ENCODE data around the gene GRP.

GRCh38 chr18:59270689-59271257 lies 50.8 kb downstream of the GRP start:
- TF ChIP-seq, protein P1, sequence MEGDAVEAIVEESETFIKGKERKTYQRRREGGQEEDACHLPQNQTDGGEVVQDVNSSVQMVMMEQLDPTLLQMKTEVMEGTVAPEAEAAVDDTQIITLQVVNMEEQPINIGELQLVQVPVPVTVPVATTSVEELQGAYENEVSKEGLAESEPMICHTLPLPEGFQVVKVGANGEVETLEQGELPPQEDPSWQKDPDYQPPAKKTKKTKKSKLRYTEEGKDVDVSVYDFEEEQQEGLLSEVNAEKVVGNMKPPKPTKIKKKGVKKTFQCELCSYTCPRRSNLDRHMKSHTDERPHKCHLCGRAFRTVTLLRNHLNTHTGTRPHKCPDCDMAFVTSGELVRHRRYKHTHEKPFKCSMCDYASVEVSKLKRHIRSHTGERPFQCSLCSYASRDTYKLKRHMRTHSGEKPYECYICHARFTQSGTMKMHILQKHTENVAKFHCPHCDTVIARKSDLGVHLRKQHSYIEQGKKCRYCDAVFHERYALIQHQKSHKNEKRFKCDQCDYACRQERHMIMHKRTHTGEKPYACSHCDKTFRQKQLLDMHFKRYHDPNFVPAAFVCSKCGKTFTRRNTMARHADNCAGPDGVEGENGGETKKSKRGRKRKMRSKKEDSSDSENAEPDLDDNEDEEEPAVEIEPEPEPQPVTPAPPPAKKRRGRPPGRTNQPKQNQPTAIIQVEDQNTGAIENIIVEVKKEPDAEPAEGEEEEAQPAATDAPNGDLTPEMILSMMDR (IDR thresholded peaks at IDR 0.05; ENCODE audit: insufficient read depth, low read length, poor library complexity, severe bottlenecking) = no peak
- TF ChIP-seq EZH2phosphoT487 (conservative IDR thresholded peaks at IDR 0.05; ENCODE audit: low read length) = no peak
